Endothelial cell of umbilical vein (primary cell): Measurements from ENCODE around the gene CCDC142. TPM values are rescaled to one million over a fixed set of nuclear protein-coding genes. Genes with fewer than 3 reads are reported as not detected.

Experiments
- BruUV-seq: library from RNA; stranded (reverse); fragments of 400-500 nt; replicated peaks from 2 replicates; lab custom pipeline; 2021; lab: Mats Ljungman, UMichigan
- CTCF ChIA-PET: fragments of 300-600, 350-600 bp; sonication (Branson Sonifier 250); formaldehyde crosslinking; loops from one replicate; lab custom pipeline; 2021; ENCODE audit warnings: antibody characterized with exemption, inconsistent platforms; lab: Charles Lee
- POLR2A ChIA-PET: fragments of 300-600, 350-600 bp; sonication (Branson Sonifier 250); formaldehyde crosslinking; loops from one replicate; lab custom pipeline; 2021; ENCODE audit warnings: antibody characterized with exemption, inconsistent platforms; lab: Charles Lee
- DNase-seq: peaks from one replicate; pipeline ENCODE4 v3.0.0-alpha.2; 2011; ENCODE audit warnings: low read depth, low spot score
- FAIRE-seq: peaks from 2 replicates; lab custom pipeline; 2011; peaks lifted over from hg19 to GRCh38; lab: Jason Lieb, UNC
- H2AFZ ChIP-seq: 2 replicates; pipeline ENCODE4 v1.6.0; 2012; ENCODE audit warnings: low read depth, low read length, control low read depth, inconsistent platforms
- H3K27ac ChIP-seq: 2 replicates; pipeline ENCODE4 v1.5.1; 2011; ENCODE audit warnings: low read depth, mild to moderate bottlenecking, control low read depth, low read length, moderate library complexity; ENCODE audit not compliant: insufficient read depth
- H3K27me3 ChIP-seq, 2 experiments: 2 replicates each; pipeline versions ENCODE4 v1.6.0 to v1.6.1; 2011; ENCODE audit warnings: low read length in 2 of 2, mixed read lengths in 1 of 2; ENCODE audit not compliant: control insufficient read depth in 2 of 2, insufficient read depth in 2 of 2
- H3K36me3 ChIP-seq, 2 experiments: 2 replicates in 1 of 2; 3 replicates in 1 of 2; pipeline ENCODE4 v1.5.1; 2011; ENCODE audit warnings: low read length in 2 of 2, mild to moderate bottlenecking in 1 of 2, moderate library complexity in 1 of 2; ENCODE audit not compliant: control insufficient read depth in 2 of 2, insufficient read depth in 2 of 2; ENCODE audit errors: extremely low read depth in 1 of 2
- H3K4me1 ChIP-seq: 3 replicates; pipeline ENCODE4 v1.5.1; 2011; ENCODE audit warnings: mild to moderate bottlenecking, low read length; ENCODE audit not compliant: control insufficient read depth, insufficient read depth; ENCODE audit errors: extremely low read depth
- H3K4me2 ChIP-seq: 2 replicates; pipeline ENCODE4 v1.6.1; 2011; ENCODE audit warnings: low read length, control low read depth, mixed read lengths; ENCODE audit not compliant: insufficient read depth
- H3K4me3 ChIP-seq, 3 experiments: fragments of 200-600 bp in 1 of 3; sonication (generic), shearing (Covaris generic) in 1 of 3; replicated peaks in 1 of 3; 2 replicates each; pipeline ENCODE4 v1.5.1; 2011 to 2016; ENCODE audit warnings: control low read depth in 3 of 3, low read length in 3 of 3, mild to moderate bottlenecking in 2 of 3, inconsistent platforms in 1 of 3, low read depth in 1 of 3, moderate library complexity in 1 of 3; ENCODE audit not compliant: insufficient read depth in 1 of 3
- H3K79me2 ChIP-seq: 2 replicates; pipeline ENCODE4 v1.6.0; 2012; ENCODE audit warnings: low read length, inconsistent platforms; ENCODE audit not compliant: control insufficient read depth, insufficient read depth
- H3K9ac ChIP-seq: replicated peaks from 2 replicates; pipeline ENCODE3; 2011; ENCODE audit warnings: low read length, control low read depth; ENCODE audit not compliant: insufficient read depth; ENCODE audit errors: extremely low read depth
- H3K9me1 ChIP-seq: replicated peaks from 3 replicates; pipeline ENCODE4 v1.6.0; 2011; ENCODE audit warnings: mild to moderate bottlenecking, low read length; ENCODE audit not compliant: control insufficient read depth, insufficient read depth; ENCODE audit errors: extremely low read depth
- H3K9me3 ChIP-seq: replicated peaks from 2 replicates; pipeline ENCODE4 v1.5.1; 2012; ENCODE audit warnings: low read length, inconsistent platforms; ENCODE audit not compliant: control insufficient read depth, insufficient read depth
- H4K20me1 ChIP-seq: replicated peaks from 2 replicates; pipeline ENCODE3; 2011; ENCODE audit warnings: mild to moderate bottlenecking, low read length; ENCODE audit not compliant: control insufficient read depth, insufficient read depth; ENCODE audit errors: extremely low read depth
- EZH2 ChIP-seq: IDR thresholded peaks from 2 replicates; pipeline ENCODE4 v1.6.1; 2012; ENCODE audit warnings: borderline replicate concordance, low read depth, mild to moderate bottlenecking, moderate library complexity, low read length, inconsistent platforms; ENCODE audit not compliant: severe bottlenecking
- FOS ChIP-seq: IDR thresholded peaks from 2 replicates; pipeline ENCODE4 v1.6.1; 2011; ENCODE audit warnings: mild to moderate bottlenecking, low read length, moderate library complexity, borderline replicate concordance; ENCODE audit not compliant: insufficient read depth
- GATA2 ChIP-seq: IDR thresholded peaks from 2 replicates; pipeline ENCODE4 v1.7.0; 2011; ENCODE audit warnings: low read depth, mild to moderate bottlenecking, moderate library complexity, mixed read lengths, low read length; ENCODE audit not compliant: insufficient read length, insufficient read depth
- MAX ChIP-seq: IDR thresholded peaks from 2 replicates; pipeline ENCODE4 v1.6.1; 2011; ENCODE audit not compliant: insufficient read depth, insufficient read length
- POLR2AphosphoS5 ChIP-seq: IDR thresholded peaks from 2 replicates; pipeline ENCODE4 v1.6.1; 2012; ENCODE audit warnings: low read depth, mild to moderate bottlenecking, control low read depth, low read length, moderate library complexity; ENCODE audit not compliant: insufficient read depth
- dilution Hi-C: fragments of 300-500 bp; cut with MboI; formaldehyde crosslinking; loops from one replicate; pipeline ENCODE4 v1.15.0; 2019; ENCODE audit warnings: low sequenced_read_pairs; ENCODE audit not compliant: extremely low pct_ligation_motif_present
- intact Hi-C: fragments of 100-400 bp; cut with micrococcal nuclease; formaldehyde crosslinking; loops from one replicate; pipeline ENCODE4 v1.10.0; 2022
- polyA plus RNA-seq, 4 experiments: library from polyadenylated mRNA; depleted of rRNA in 3 of 4; stranded (reverse) in 3 of 4; unstranded in 1 of 4; fragments of >200 nt; gene quantifications; 2 replicates each; pipeline versions ENCODE4 v1.2.1 to v1.2.3, GENCODE V29; 2011 to 2012; ENCODE audit warnings: missing spikeins in 1 of 4
- total RNA-seq: library from RNA; stranded (reverse); gene quantifications from 2 replicates; pipeline ENCODE4 v1.2.3, GENCODE V29; 2021
- TF ChIP-seq, protein P1 (sequence below), 2 donors: IDR thresholded peaks; 1 replicate in 1 of 2; 2 replicates in 1 of 2; pipeline ENCODE4 v1.5.1; 2011; ENCODE audit warnings: low read length in 2 of 2, mild to moderate bottlenecking in 2 of 2, moderate library complexity in 2 of 2, control low read depth in 1 of 2, inconsistent platforms in 1 of 2, low read depth in 1 of 2; ENCODE audit not compliant: insufficient read depth in 1 of 2; ENCODE audit errors: extremely low read depth in 1 of 2

Gene CCDC142
- total and polyA plus RNA-seq, 2 donors (not counting 3 experiments of a cell fraction or from before 2014, with no cell fraction given), result 12.8 to 23.8 TPM

DNA sequence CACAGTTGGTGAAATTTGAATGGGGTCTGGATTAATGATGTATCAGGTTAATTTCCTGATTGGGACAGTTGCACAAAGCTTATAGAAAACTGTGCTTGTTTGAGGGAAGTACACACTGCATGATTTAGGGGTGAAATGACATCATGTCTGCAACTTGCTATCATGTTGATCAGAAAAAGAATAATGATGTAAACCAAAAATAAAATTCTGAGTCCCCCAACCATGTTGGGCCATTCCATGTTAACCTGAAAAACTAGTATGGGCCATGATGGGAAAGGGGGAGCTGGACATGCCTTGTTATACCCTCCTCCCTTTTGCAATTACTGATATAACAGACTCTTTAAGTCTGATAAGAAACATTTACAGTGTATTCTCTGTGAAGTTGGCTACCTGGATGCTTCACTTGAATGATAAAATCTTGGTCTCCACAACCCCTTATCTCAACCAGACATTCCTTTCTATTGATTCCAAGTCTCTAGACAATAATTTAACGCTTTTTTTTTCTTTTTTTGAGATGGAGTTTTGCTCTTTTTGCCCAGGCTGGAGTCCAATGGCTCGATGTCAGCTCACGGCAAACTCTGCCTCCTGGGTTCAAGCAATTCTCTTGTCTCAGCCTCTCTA is 32.1 kb downstream of the CCDC142 start:
- dilution Hi-C loops (no loop called here), intact Hi-C loops (no loop called here)
- peaks cover 6% of the 10 kb centered on the region for H3K4me1 ChIP-seq
- H4K20me1 ChIP-seq, result no peaks in the 10 kb centered on the region
- H3K27me3 ChIP-seq, result peaks cover 4 to 8% of the 10 kb centered on the region in 2 experiments
- no peak for TF ChIP-seq POLR2AphosphoS5
- TF ChIP-seq MAX, result no peak
- no peak for TF ChIP-seq GATA2
- TF ChIP-seq, protein P1, sequence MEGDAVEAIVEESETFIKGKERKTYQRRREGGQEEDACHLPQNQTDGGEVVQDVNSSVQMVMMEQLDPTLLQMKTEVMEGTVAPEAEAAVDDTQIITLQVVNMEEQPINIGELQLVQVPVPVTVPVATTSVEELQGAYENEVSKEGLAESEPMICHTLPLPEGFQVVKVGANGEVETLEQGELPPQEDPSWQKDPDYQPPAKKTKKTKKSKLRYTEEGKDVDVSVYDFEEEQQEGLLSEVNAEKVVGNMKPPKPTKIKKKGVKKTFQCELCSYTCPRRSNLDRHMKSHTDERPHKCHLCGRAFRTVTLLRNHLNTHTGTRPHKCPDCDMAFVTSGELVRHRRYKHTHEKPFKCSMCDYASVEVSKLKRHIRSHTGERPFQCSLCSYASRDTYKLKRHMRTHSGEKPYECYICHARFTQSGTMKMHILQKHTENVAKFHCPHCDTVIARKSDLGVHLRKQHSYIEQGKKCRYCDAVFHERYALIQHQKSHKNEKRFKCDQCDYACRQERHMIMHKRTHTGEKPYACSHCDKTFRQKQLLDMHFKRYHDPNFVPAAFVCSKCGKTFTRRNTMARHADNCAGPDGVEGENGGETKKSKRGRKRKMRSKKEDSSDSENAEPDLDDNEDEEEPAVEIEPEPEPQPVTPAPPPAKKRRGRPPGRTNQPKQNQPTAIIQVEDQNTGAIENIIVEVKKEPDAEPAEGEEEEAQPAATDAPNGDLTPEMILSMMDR (IDR thresholded peaks at IDR 0.05; ENCODE audit: extremely low read depth in 1 of 2, insufficient read depth in 1 of 2, low read depth in 1 of 2, low read length in 2 of 2), result no peak
- no peak for TF ChIP-seq EZH2
- TF ChIP-seq FOS, result no peak
- no peak overlapping the region for H3K4me2 ChIP-seq
- no peaks in the 10 kb centered on the region for H3K79me2 ChIP-seq
- ChIA-PET CTCF (interaction anchor here (0.7 kb wide), 1 partner anchor 116 kb away, joined by 3 read pairs; no protein-coding TSS in a partner anchor), POLR2A (no interaction called here)
- H3K27ac ChIP-seq, result no peak overlapping the region
- no peak overlapping the region for H3K4me3 ChIP-seq
- no peaks in the 10 kb centered on the region for H3K36me3 ChIP-seq
- FAIRE-seq, result no peak
- DNase-seq, result no peak
- no peak overlapping the region for H2AFZ ChIP-seq
- no peaks in the 10 kb centered on the region for H3K9me3 ChIP-seq
- no TSS peak for BruUV-seq
- H3K9ac ChIP-seq, result no peak overlapping the region
- no peaks in the 10 kb centered on the region for H3K9me1 ChIP-seq
